ENCODE data around the gene L3MBTL1.

DNA sequence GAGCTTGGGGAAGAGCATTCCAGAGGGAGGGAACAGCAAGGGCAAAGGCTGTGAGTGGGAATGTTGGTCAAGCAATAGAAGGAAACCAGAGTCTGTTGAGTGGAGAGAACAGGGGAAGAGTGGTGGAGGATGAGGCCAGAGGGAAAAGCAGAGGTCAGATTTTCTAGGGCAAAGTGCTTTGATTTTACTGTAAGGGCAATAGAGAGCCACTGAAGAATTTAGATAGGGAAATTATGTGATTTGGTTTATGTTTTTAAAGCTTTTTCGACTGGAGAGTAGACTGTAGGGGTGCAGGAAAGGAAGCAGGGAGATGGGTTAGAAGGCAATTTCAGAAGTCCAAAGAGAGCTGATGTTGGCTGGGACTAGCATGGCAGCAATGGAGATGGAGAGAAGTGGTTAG, 4.4 kb downstream of the L3MBTL1 start:
- TF ChIP-seq, protein P1, sequence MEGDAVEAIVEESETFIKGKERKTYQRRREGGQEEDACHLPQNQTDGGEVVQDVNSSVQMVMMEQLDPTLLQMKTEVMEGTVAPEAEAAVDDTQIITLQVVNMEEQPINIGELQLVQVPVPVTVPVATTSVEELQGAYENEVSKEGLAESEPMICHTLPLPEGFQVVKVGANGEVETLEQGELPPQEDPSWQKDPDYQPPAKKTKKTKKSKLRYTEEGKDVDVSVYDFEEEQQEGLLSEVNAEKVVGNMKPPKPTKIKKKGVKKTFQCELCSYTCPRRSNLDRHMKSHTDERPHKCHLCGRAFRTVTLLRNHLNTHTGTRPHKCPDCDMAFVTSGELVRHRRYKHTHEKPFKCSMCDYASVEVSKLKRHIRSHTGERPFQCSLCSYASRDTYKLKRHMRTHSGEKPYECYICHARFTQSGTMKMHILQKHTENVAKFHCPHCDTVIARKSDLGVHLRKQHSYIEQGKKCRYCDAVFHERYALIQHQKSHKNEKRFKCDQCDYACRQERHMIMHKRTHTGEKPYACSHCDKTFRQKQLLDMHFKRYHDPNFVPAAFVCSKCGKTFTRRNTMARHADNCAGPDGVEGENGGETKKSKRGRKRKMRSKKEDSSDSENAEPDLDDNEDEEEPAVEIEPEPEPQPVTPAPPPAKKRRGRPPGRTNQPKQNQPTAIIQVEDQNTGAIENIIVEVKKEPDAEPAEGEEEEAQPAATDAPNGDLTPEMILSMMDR (optimal IDR thresholded peaks at IDR 0.05 in 1 of 3, IDR thresholded peaks at IDR 0.05 in 1 of 3, conservative IDR thresholded peaks at IDR 0.05 in 1 of 3; ENCODE audit: extremely low read depth in 1 of 3, insufficient read depth in 2 of 3, low read length in 3 of 3), result no peak
- TF ChIP-seq EZH2 (IDR thresholded peaks at IDR 0.05; ENCODE audit: low read length), result no peak

Measured in keratinocyte (primary cell).